COR-L47 (cell line): Measurements from ENCODE around the gene COA8.
A peak's percentile ranks its signal among the peaks of the same experiment; 100 is the strongest.
"Not testable (repeated sequence)": the region's sequence is repeated elsewhere in the genome, so short reads cannot be mapped to it uniquely, and the experiment has no call there.

Experiments used
- DNase-seq: peaks from one replicate; lab custom pipeline; 2025; lab: John Stamatoyannopoulos, UW

The COA8 gene

DNA sequence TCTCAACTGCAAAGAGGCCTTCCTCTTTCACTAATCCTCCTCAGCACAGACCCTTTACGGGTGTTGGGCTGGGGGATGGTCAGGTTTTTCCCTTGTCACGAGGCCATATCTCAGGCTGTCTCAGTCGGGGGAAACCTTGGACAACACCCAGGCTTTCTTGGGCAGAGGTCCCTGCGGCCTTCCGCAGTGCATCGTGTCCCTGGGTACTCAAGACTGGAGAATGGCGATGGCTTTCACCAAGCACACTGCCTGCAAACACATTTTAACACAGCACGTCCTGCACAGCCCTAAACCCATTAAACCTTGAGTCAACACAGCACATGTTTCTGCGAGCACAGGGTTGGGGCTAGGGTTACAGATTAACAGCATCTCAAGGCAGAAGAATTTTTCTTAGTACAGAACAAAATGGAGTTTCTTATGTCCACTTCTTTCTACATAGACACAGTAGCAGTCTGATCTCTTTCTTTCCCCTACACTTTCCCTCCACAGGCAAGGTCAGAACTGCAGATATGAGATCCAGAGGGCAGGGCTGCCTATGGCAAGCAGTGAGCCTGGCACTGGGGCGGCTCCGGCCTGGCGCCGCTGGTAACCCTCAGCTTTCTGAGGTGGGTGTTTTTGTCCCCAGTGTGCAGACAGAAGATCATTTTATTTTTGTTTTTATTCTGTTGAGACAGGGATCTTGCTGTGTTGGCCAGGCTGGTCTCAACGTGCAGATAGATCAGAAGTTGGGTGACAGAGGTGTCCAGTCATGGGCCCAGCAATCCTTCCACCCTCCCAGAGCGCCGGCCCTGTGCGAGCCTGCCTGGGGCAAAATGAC lies 37.1 kb upstream of the COA8 start:
- DNase-seq = not testable (repeated sequence)

GRCh38 chr14:103526247-103526913 lies 36.4 kb upstream of the COA8 start:
- no peak for DNase-seq

DNA sequence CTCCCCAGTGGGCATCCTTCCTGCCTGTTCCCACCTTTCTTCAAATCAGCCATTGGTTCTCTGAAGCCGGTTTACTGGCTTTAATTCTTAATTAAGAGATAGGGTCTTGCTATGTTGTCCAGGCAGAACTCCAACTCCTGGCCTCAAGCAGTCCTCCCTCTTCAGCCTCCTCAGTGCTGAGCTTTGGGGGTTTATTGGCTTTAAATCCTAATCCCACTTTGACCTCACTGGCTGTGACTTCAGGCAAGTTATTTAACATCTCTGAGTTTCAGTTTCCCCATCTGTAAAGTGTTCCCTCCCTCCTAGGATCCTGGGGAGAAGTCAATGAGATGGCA lies 35.9 kb upstream of the COA8 start:
- no peak for DNase-seq

DNA sequence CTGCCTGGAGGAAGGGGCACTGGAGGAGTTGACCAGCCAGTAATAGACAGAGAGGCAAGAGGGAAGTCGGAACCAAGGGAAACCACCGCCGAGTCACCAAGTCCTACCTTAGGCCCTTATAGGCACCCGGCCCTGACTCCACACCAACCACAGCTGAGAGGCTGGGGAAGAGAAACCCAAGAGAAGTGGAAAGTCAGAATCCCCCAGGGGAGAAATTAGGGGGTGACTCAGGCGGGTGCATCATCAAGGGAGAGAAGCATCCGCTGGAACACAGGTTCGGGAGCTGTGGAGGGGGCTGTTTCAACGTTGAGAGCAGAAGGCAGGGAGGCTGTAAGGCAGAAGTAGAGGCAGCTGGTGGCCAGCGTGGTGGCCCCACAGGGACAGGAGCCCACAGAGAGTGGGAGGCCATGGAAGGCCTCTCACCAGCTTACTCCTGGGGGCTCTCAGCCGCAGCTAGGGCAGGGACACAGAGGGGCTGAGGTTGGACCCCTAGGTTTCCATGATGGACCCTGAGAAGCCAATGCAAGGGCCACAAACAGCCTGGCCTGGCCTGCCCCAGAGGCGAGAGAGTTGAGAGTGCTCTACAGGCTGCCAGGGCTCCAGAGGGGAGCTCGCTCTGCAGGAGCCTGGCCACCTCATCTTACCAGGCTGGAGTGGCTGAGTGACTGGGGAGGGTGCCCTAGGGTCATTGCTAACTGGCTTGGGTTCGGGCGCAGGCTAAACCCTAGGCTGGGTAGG lies 35.2 kb upstream of the COA8 start:
- no peak for DNase-seq

- peak; percentile 51 for DNase-seq
Observed at GRCh38 chr14:103528146-103528586, 34.6 kb upstream of the COA8 start.

- DNase-seq = peak; percentile 96
Observed at GRCh38 chr14:103528587-103529382, 34.0 kb upstream of the COA8 start, which contains the start of gene TRMT61A. Gene TRMT61A (plus strand): TSS chr14:103529196. CDS start chr14:103529979, 783 bp downstream.

DNA sequence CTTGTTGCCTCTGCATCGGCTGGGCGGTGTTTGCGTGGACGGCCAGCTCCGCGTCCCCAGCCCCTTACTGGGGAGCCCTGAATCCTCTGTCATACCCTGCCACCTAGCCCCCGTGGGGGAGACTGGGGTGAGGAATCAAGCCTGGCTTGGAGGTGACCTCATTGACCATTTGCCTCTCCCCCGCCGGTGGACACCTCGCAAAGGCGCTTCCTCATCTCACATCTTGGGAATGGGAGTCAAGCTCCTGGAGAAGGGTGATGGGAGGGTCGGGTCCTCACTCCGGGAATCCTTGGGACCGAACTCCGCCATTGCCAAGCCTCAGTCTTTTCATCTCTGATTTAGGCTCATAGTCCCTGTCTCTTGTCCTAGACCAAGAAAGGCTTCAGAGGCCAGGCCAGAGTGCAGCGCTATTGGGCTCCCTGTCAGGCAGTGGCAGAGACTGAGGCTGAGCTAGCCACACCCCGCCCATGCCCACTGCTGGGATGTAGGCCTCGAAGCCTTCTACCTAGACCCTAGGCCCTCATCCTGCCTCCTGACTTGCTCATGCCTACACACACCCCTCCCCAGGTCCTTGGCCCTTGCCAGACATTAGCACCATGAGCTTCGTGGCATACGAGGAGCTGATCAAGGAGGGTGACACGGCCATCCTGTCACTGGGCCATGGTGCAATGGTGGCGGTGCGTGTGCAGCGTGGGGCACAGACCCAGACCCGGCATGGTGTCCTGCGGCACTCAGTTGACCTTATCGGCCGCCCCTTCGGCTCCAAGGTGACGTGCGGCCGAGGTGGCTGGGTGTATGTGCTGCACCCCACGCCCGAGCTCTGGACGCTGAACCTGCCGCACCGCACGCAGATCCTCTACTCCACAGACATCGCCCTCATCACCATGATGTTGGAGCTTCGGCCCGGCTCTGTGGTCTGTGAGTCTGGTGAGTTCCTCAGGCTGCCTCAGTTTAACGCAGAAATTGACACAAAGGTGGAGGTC lies 33.1 kb upstream of the COA8 start:
- no peak for DNase-seq

DNA sequence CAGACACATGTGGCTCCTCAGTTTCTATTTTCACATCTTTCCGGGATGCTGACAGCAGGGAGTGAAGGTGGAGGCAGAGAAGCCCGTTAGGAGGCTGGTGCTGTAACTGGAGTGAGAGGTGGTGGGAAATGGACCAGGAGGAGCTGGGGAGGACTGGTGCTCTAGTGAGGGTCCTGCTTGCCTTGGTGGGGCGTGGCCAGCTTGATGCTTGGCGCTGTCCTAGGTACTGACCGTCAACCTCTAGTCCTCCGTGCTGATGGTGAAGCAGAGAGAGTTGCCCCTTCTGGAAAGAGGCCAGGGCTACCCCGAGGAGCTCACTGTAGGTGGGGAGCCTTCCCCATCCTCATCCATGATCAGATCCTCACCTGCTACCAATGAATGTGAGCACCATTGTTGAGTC lies 32.4 kb upstream of the COA8 start:
- no peak for DNase-seq

DNA sequence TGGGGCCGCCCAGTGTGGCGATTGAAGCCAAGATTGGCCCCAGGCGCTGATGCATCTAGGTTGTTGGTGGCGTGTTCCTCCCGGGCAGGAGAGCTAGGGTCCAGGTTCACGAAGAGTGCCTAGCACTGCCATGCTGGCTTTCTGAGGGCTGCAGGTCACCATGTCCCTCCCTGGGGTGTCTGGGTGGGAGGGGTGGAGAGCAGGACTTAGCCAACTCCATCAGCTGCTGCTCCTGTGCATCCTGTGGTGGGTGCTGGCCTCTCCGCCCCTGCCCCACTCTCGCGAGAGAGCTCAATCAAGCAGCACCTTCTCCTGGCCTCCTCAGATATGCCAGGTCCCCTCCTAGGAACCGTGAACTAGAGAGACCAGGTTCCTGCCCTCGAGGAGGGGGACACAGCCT lies 31.9 kb upstream of the COA8 start:
- DNase-seq = no peak

- DNase-seq = no peak
Observed at GRCh38 chr14:103531421-103532215, 31.1 kb upstream of the COA8 start.

DNA sequence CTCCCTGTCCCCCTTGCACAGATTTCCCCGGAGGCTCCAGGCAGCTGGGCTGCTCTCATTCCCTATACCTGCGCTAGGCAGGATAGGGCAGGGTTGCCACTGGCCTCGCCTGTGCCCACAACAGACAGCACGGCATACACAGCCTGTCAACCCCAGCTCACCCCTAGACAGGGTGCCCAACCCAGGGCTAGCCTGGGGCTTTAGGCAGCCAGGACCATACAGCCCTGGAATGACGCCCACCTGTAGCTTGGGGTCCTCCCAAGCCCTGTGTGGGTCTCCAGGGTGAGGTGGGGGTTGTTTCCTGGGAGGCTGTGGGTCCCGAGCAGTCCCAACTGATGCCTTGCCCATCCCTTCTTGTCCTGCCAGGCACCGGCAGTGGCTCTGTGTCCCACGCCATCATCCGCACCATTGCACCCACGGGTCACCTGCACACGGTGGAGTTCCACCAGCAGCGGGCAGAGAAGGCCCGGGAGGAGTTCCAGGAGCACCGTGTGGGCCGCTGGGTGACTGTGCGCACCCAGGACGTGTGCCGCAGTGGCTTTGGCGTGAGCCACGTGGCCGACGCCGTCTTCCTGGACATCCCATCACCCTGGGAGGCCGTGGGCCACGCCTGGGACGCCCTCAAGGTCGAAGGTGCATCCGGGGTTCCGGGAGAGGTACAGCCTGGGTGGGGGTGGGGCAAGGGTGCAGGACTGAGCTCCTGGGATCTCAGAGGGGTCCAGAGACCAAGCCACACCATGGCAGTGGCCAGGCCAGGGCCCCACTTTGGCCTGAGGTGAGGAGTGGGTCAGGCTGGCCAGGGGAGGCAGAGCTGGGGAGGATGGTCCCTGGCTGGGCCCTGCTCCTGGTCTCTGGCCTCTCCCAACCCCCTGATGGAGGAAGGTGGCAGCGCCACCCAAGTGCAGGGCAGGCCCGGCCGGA lies 30.3 kb upstream of the COA8 start:
- no peak for DNase-seq

GRCh38 chr14:103533137-103533998 lies 29.4 kb upstream of the COA8 start:
- DNase-seq = no peak

- no peak for DNase-seq
Observed at GRCh38 chr14:103533999-103534575, 28.7 kb upstream of the COA8 start.

DNA sequence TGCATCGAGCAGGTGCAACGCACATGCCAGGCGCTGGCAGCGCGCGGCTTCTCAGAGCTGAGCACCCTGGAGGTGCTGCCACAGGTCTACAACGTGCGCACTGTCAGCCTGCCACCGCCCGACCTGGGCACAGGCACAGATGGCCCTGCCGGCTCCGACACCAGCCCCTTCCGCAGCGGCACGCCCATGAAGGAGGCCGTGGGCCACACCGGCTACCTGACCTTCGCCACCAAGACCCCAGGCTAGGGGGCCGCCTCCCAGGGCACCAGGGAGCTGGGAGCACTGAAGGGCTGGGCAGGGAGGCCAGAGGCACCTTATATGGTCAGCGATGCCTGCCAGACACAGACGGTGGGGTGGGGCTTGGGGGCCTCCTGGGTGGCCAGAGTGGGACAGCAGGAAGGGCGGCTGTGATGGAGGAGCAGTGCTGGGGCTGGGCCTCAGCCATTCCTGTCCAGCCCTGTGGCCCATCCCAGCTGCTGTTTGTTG lies 28.1 kb upstream of the COA8 start:
- no peak for DNase-seq

DNA sequence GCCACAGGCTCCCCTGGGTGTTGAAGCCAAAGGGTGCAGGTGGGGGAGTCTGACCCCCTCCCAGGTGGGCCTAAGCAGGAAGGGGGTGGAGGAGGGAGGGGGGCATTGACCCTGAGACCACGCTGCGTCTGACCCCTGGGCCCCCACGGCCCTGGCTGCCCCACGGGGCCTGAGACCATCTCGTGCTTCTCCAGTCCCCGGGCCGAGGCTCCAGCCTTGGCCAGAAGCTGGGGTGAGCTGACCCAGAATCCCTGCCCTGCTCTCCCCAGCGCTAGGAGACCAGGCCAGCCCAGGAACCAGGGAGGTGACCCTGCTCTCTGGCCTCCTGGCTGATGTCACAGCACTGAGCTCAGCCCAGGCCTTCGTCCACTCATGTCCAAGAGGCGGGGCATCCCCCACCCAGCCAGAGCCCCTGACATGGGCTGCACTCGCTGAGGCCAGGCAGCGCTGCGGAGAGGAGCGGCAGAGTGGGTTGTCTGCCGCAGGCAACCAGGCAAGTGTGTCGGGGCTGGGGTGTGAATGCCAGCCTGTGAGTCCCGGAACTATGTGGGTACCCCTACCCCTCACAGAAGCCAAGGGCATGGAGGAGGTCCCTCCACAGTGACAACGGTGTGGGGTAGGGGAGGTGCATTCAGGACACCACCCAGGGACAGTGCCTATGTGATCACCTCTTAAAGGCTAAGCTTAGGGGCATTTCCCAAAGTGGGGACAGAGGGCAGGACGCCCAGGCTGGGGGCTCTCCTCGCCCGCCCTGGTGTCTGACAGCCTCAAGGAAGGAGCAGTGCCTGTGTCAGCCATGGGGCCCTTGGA lies 27.5 kb upstream of the COA8 start:
- DNase-seq = no peak

DNA sequence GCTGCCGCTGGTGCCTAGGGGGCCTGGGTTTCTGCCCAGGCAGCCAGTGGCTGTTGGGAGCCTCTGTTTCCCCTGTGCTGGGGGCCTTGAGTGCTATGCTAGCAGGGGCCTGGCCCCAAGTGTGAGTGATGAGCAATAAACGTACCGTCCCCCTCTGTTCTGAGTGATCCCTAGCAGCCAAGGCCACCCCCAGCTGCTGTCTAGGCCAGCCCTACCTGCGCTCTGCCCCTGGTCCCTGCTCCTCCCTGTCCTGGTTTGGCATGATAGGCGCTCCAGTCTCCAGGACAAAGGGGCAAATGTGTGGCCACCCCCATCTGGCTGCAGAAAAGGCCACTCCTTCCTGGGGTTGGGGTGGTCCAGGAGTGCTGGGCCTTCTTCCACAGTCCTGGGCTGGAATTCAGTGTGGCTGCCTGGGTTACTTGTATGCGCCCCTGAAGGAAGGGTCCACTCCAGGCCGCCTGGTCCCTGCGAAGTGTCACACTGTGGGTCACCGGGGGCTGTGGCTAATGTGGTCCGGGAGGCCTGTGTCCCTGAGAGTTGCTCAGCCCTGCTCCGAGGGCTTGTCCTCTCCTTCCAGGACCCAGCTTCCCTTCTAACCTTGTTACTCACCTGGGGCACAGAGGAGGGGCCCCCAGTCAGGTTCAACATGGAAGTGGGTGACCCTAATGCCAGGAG lies 26.7 kb upstream of the COA8 start:
- no peak for DNase-seq
